Body of pancreas (tissue), 4 donors: Measurements from ENCODE around the gene HLA-DMB.

Experiments
- CTCF ChIP-seq, 7 experiments: fragments of 450-650 bp in 4 of 7; fragments of 200-600 bp in 3 of 7; sonication (generic) in 3 of 7; IDR thresholded peaks; one replicate each; pipeline ENCODE4 v1.5.1; 2016 to 2019; ENCODE audit warnings: antibody characterized with exemption in 7 of 7
- POLR2A ChIP-seq, 3 donors: fragments of 450-650 bp; IDR thresholded peaks; one replicate each; pipeline ENCODE4 v1.6.1; 2016; ENCODE audit warnings: antibody characterized with exemption in 3 of 3, mild to moderate bottlenecking in 2 of 3

- TF ChIP-seq POLR2A (IDR thresholded peaks at IDR 0.05) (no peak), CTCF (IDR thresholded peaks at IDR 0.05) (no peak)
Measured at GRCh38 chr6:32963866-32964265, 23.0 kb upstream of the HLA-DMB start.
